Caco-2 (cell line): ENCODE results near the gene RAB15. TPM values are rescaled to one million over a fixed set of nuclear protein-coding genes. Genes with fewer than 3 reads are reported as not detected.
A peak's percentile ranks its signal among the peaks of the same experiment; 100 is the strongest.

ENCODE experiments used
- Bru-seq: library from RNA; stranded (reverse); fragments of 400-500 nt; gene quantifications from one replicate; lab custom pipeline; 2021; lab: Mats Ljungman, UMichigan
- BruChase-seq, 2 experiments: library from RNA; stranded (reverse); fragments of 400-500 nt; gene quantifications; one replicate each; lab custom pipeline; 2021; lab: Mats Ljungman, UMichigan
- BruUV-seq: library from RNA; stranded (reverse); fragments of 400-500 nt; replicated peaks from 2 replicates; lab custom pipeline; 2021; lab: Mats Ljungman, UMichigan
- CTCF ChIA-PET: fragments of 300-600 bp; sonication (Branson Sonifier 250); formaldehyde crosslinking; loops from one replicate; lab custom pipeline; 2022; ENCODE audit warnings: antibody characterized with exemption; lab: Charles Lee
- POLR2A ChIA-PET: fragments of 300-600 bp; sonication (Branson Sonifier 250); formaldehyde crosslinking; loops from one replicate; lab custom pipeline; 2022; ENCODE audit warnings: antibody characterized with exemption; lab: Charles Lee
- DNase-seq, 2 experiments: peaks; one replicate each; pipeline versions ENCODE4 v3.0.0 to v3.0.0-alpha.2; 2020 to 2022
- H3K27me3 ChIP-seq: replicated peaks from 2 replicates; pipeline ENCODE4 v1.6.0; 2011; ENCODE audit warnings: low read length; ENCODE audit not compliant: control insufficient read depth, insufficient read depth
- H3K36me3 ChIP-seq: 2 replicates; pipeline ENCODE4 v1.5.1; 2011; ENCODE audit warnings: low read length; ENCODE audit not compliant: control insufficient read depth, insufficient read depth
- H3K4me1 ChIP-seq: fragments of 250-450 bp; sonication (Bioruptor Pico); 2 replicates; pipeline ENCODE4 v1.5.1; 2020; ENCODE audit warnings: mild to moderate bottlenecking
- H3K4me3 ChIP-seq: 2 replicates; pipeline ENCODE4 v1.5.1; 2011; ENCODE audit warnings: low read depth, mild to moderate bottlenecking, control low read depth, low read length
- H3K9me3 ChIP-seq: fragments of 250-450 bp; sonication (Bioruptor Pico); 2 replicates; pipeline ENCODE4 v1.5.1; 2020; ENCODE audit warnings: mild to moderate bottlenecking, moderate library complexity
- H3K27ac Mint-ChIP-seq: one replicate; pipeline ENCODE4 v1.8.0; 2022; ENCODE audit warnings: mixed read lengths; ENCODE audit not compliant: unreplicated experiment
- H3K27me3 Mint-ChIP-seq: one replicate; pipeline ENCODE4 v1.8.0; 2022; ENCODE audit warnings: mixed read lengths; ENCODE audit not compliant: insufficient read depth, unreplicated experiment
- H3K36me3 Mint-ChIP-seq: one replicate; pipeline ENCODE4 v1.8.0; 2022; ENCODE audit warnings: mild to moderate bottlenecking, mixed read lengths; ENCODE audit not compliant: insufficient read depth, unreplicated experiment
- H3K4me1 Mint-ChIP-seq: one replicate; pipeline ENCODE4 v1.8.0; 2022; ENCODE audit warnings: low read depth, mixed read lengths; ENCODE audit not compliant: unreplicated experiment
- H3K4me3 Mint-ChIP-seq: one replicate; pipeline ENCODE4 v1.8.0; 2022; ENCODE audit warnings: mild to moderate bottlenecking, moderate library complexity, mixed read lengths; ENCODE audit not compliant: unreplicated experiment
- H3K9me3 Mint-ChIP-seq: one replicate; pipeline ENCODE4 v1.8.0; 2022; ENCODE audit warnings: mixed read lengths; ENCODE audit not compliant: unreplicated experiment
- CTCF ChIP-seq, 2 experiments: fragments of 200-600 bp in 1 of 2; IDR thresholded peaks; 1 replicate in 1 of 2; 2 replicates in 1 of 2; pipeline versions ENCODE4 v1.5.1 to v1.8.0; 2011 to 2022; ENCODE audit warnings: antibody characterized with exemption in 1 of 2, control low read depth in 1 of 2, inconsistent platforms in 1 of 2, low read depth in 1 of 2, low read length in 1 of 2, mild to moderate bottlenecking in 1 of 2, moderate library complexity in 1 of 2; ENCODE audit not compliant: insufficient read depth in 1 of 2, severe bottlenecking in 1 of 2, unreplicated experiment in 1 of 2
- intact Hi-C: fragments of 100-400 bp; cut with micrococcal nuclease; formaldehyde crosslinking; loops from one replicate; pipeline ENCODE4 v1.10.0; 2022; ENCODE audit not compliant: unreplicated experiment
- long read RNA-seq: library from polyadenylated mRNA; stranded (forward); transcript quantifications from one replicate; pipeline ENCODE4 v2.0.0, GENCODE V29; 2022
- total RNA-seq: library from RNA; stranded (reverse); gene quantifications from 2 replicates; pipeline ENCODE4 v1.2.3, GENCODE V29; 2022

Gene RAB15
- total RNA-seq (69.5 and 92.5 TPM in 2 replicates), Bru-seq, nascent RNA (percentile 69 among the genes with signal in this experiment), BruChase-seq, experiment 1, labeled RNA remaining after a 2-hour chase (percentile 78 among the genes with signal in this experiment), BruChase-seq, experiment 2, labeled RNA remaining after a 6-hour chase (percentile 88 among the genes with signal in this experiment)
- long read RNA-seq, transcript RAB15-203 (7 exons, 3,515 nt): major isoform, 87 of 164 reads
- long read RNA-seq, transcript RAB15-201 (7 exons, 3,391 nt): minor isoform, 7 of 164 reads
- long read RNA-seq, transcript RAB15-207 (8 exons, 3,518 nt): minor isoform, 11 of 164 reads
- long read RNA-seq, partial matches to known transcripts: 6 of 164 reads
- long read RNA-seq, other reads (novel, unspliced or antisense): 53 of 164 reads

- ChIA-PET POLR2A (interaction anchor here (0.7 kb wide), 1 partner anchor 43 kb away, joined by 3 read pairs; no protein-coding TSS in a partner anchor), CTCF (interaction anchor here (0.6 kb wide), 3 partner anchors 28 to 43 kb away, joined by 3 to 4 read pairs (median 3); no protein-coding TSS in a partner anchor)
- Mint-ChIP-seq H3K36me3 (peaks cover 12% of the 10 kb centered on the region), H3K4me1 (peaks cover 10% of the 10 kb centered on the region), H3K27me3 (no peaks in the 10 kb centered on the region), H3K27ac (peak within 1 kb of the TSS; percentile 81), H3K4me3 (peak within 1 kb of the TSS; percentile 80), H3K9me3 (no peaks in the 10 kb centered on the region)
- peak in 1 of 2 experiments; percentile 67 for DNase-seq
- no TSS peak for BruUV-seq
- Histone ChIP-seq H3K36me3 (no peaks in the 10 kb centered on the region), H3K4me3 (peak within 1 kb of the TSS; percentile 65), H3K4me1 (peaks cover 33% of the 10 kb centered on the region), H3K9me3 (no peaks in the 10 kb centered on the region), H3K27me3 (no peaks in the 10 kb centered on the region)
- no peak for TF ChIP-seq CTCF (IDR thresholded peaks at IDR 0.05; ENCODE audit: insufficient read depth in 1 of 2, low read depth in 1 of 2, low read length in 1 of 2, severe bottlenecking in 1 of 2, unreplicated experiment in 1 of 2)
- intact Hi-C loops: no loop called here
These were observed at the start of gene RAB15 for GRCh38 chr14:64971943-64972791. Gene RAB15, minus strand, starts transcription at chr14:64972336. Its CDS starts 260 bp downstream, at chr14:64972076.

GRCh38 chr14:65019944-65020566 lies 47.9 kb upstream of the RAB15 start:
- Histone ChIP-seq H3K36me3 (no peaks in the 10 kb centered on the region; the same call in 1 of the 2 replicates), H3K4me3 (no peak overlapping the region), H3K9me3 (no peaks in the 10 kb centered on the region), H3K27me3 (no peaks in the 10 kb centered on the region), H3K4me1 (no peaks in the 10 kb centered on the region)
- Mint-ChIP-seq H3K4me3 (no peak overlapping the region), H3K36me3 (peaks cover 4% of the 10 kb centered on the region), H3K9me3 (no peaks in the 10 kb centered on the region), H3K27me3 (no peaks in the 10 kb centered on the region), H3K4me1 (peaks cover 7% of the 10 kb centered on the region), H3K27ac (no peak overlapping the region)
- ChIA-PET CTCF (interaction anchor here (0.7 to 2.1 kb wide), 14 partner anchors 9 to 940 kb away, joined by 3 to 45 read pairs (median 5); partner anchors contain the start of genes FNTB and MAX), POLR2A (interaction anchor here (0.6 kb wide), 1 partner anchor 34 kb away, joined by 3 read pairs; no protein-coding TSS in a partner anchor)
- peak; percentile 78 to 79 for TF ChIP-seq CTCF (IDR thresholded peaks at IDR 0.05; ENCODE audit: insufficient read depth in 1 of 2, low read depth in 1 of 2, low read length in 1 of 2, severe bottlenecking in 1 of 2, unreplicated experiment in 1 of 2)
- intact Hi-C loops: loop anchor here (1.0 kb wide), 2 partner anchors 34 to 197 kb away; partner anchors contain the start of gene FNTB
- peak; percentile 44 to 66 for DNase-seq
- no TSS peak for BruUV-seq
